Mucosa of rectum (tissue), 2 donors: Measurements from ENCODE around the gene CAMK1G.

Experiments
- H3K27ac ChIP-seq, 2 donors: one replicate each; pipeline ENCODE4 v1.7.0; 2013; ENCODE audit warnings: inconsistent platforms in 2 of 2, low read depth in 2 of 2, low read length in 2 of 2
- H3K27me3 ChIP-seq, 2 donors: one replicate each; pipeline ENCODE4 v1.7.0; 2013; ENCODE audit warnings: low read length in 2 of 2; ENCODE audit not compliant: control insufficient read depth in 2 of 2, insufficient read depth in 2 of 2
- H3K36me3 ChIP-seq, 2 donors: one replicate each; pipeline ENCODE4 v1.7.0; 2013; ENCODE audit warnings: low read length in 2 of 2; ENCODE audit not compliant: control insufficient read depth in 2 of 2, insufficient read depth in 2 of 2
- H3K4me1 ChIP-seq, 2 donors: one replicate each; pipeline ENCODE4 v1.7.0; 2013; ENCODE audit warnings: low read length in 2 of 2, mild to moderate bottlenecking in 1 of 2; ENCODE audit not compliant: control insufficient read depth in 2 of 2, insufficient read depth in 2 of 2
- H3K4me3 ChIP-seq, 2 donors: one replicate each; pipeline ENCODE4 v1.7.0; 2013; ENCODE audit warnings: low read length in 2 of 2
- H3K9ac ChIP-seq, 2 donors: one replicate each; pipeline ENCODE4 v1.7.0; 2013; ENCODE audit warnings: low read length in 2 of 2, low read depth in 1 of 2, mild to moderate bottlenecking in 1 of 2
- H3K9me3 ChIP-seq, 2 donors: one replicate each; pipeline ENCODE4 v1.7.0; 2013; ENCODE audit warnings: low read length in 2 of 2; ENCODE audit not compliant: control insufficient read depth in 2 of 2
- donor health status: healthy.
- donor health status: Normal muscosa, but diverticular disease.

Gene CAMK1G

DNA sequence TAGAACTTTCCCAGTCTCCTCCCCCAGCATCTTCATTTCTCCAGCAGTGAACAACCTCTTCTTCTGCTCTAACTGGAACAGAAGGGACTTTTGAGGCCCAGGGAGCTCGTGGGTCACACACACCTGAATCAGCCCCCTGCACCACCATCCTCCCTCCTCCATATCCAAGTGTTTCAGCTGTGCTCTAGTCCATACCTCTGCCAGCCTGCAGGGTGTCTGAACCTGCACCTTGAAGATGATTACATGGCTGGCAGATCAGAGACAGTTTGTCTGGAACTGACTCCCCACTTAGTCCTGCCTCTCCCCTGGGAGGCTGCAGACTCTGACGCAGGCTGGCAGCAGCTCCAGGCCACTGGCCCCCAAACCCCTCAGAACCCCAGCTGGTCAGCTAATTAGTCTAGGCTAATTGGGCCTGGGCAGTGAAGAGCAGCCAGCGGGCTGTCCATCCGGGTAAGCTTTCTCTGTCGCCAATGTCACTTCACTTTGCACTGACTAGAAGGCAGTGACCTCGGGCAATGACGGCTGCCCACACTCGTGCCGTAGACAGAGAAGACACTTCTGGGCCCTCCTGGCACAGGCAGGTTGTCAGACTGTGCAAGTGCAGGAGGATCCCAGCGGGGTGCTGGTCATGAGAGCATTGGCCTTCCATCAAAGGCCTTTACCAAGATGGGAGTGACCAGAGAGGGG lies 12.2 kb downstream of the CAMK1G start:
- Histone ChIP-seq H3K9ac (no peak overlapping the region), H3K36me3 (no peaks in the 10 kb centered on the region), H3K4me1 (no peaks in the 10 kb centered on the region)

GRCh38 chr1:209597499-209597898 lies 14.0 kb downstream of the CAMK1G start:
- H3K9ac ChIP-seq: no peak overlapping the region
- no peaks in the 10 kb centered on the region for H3K4me1 ChIP-seq
- no peak overlapping the region for H3K27ac ChIP-seq
- H3K36me3 ChIP-seq: no peaks in the 10 kb centered on the region
- H3K9me3 ChIP-seq: no peaks in the 10 kb centered on the region
- no peaks in the 10 kb centered on the region for H3K27me3 ChIP-seq
- no peak overlapping the region for H3K4me3 ChIP-seq

More for the DNA sequence above, 12.2 kb downstream of the CAMK1G start:
- H3K9me3 ChIP-seq: no peaks in the 10 kb centered on the region
- H3K4me3 ChIP-seq: no peak overlapping the region
- no peak overlapping the region for H3K27ac ChIP-seq
- no peaks in the 10 kb centered on the region for H3K27me3 ChIP-seq

DNA sequence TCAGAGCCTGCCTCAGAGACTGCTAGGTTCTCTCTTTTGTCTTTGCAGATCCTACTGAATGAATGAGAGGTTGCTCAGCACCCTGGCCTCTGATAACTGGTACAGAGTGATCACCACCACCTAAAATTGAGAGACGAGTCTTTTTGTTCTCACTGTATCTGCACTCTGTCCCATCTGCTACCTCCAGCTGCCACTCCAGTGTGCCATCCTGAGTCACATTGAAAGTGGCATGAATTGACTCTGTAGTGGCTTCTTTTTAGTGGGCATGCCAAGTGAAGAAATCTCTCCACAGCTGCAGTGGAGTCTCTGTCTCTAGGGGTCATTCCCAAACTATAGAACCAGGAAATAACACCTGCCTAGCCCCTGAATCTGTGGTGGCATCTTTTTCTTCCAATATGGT lies 14.7 kb downstream of the CAMK1G start:
- Histone ChIP-seq H3K9me3 (no peaks in the 10 kb centered on the region), H3K4me1 (no peaks in the 10 kb centered on the region), H3K4me3 (no peak overlapping the region), H3K27me3 (no peaks in the 10 kb centered on the region), H3K9ac (no peak overlapping the region), H3K27ac (no peak overlapping the region), H3K36me3 (no peaks in the 10 kb centered on the region)

- no peaks in the 10 kb centered on the region for H3K4me1 ChIP-seq
- H3K9me3 ChIP-seq: no peaks in the 10 kb centered on the region
- no peak overlapping the region for H3K27ac ChIP-seq
- H3K27me3 ChIP-seq: no peaks in the 10 kb centered on the region
- no peaks in the 10 kb centered on the region for H3K36me3 ChIP-seq
- H3K4me3 ChIP-seq: no peak overlapping the region
- H3K9ac ChIP-seq: no peak overlapping the region
These were observed 17.0 kb downstream of the CAMK1G start for GRCh38 chr1:209600541-209600940.

GRCh38 chr1:209601809-209602657 lies 18.5 kb downstream of the CAMK1G start:
- Histone ChIP-seq H3K4me1 (no peaks in the 10 kb centered on the region), H3K36me3 (no peaks in the 10 kb centered on the region), H3K27me3 (no peaks in the 10 kb centered on the region), H3K9ac (no peak overlapping the region), H3K27ac (no peak overlapping the region), H3K9me3 (no peaks in the 10 kb centered on the region), H3K4me3 (no peak overlapping the region)

GRCh38 chr1:209603877-209604276 lies 20.4 kb downstream of the CAMK1G start:
- Histone ChIP-seq H3K4me3 (no peak overlapping the region), H3K27ac (no peak overlapping the region), H3K9ac (no peak overlapping the region), H3K36me3 (no peaks in the 10 kb centered on the region), H3K4me1 (no peaks in the 10 kb centered on the region), H3K9me3 (no peaks in the 10 kb centered on the region), H3K27me3 (no peaks in the 10 kb centered on the region)

- no peaks in the 10 kb centered on the region for H3K9me3 ChIP-seq
- no peak overlapping the region for H3K9ac ChIP-seq
- no peaks in the 10 kb centered on the region for H3K4me1 ChIP-seq
- H3K4me3 ChIP-seq: no peak overlapping the region
- H3K27me3 ChIP-seq: no peaks in the 10 kb centered on the region
- no peak overlapping the region for H3K27ac ChIP-seq
- no peaks in the 10 kb centered on the region for H3K36me3 ChIP-seq
These were observed 23.7 kb downstream of the CAMK1G start for GRCh38 chr1:209607102-209607794.

- Histone ChIP-seq H3K27me3 (no peaks in the 10 kb centered on the region), H3K9ac (no peak overlapping the region), H3K4me3 (no peak overlapping the region), H3K36me3 (no peaks in the 10 kb centered on the region), H3K4me1 (no peaks in the 10 kb centered on the region), H3K27ac (no peak overlapping the region), H3K9me3 (no peaks in the 10 kb centered on the region)
These were observed 24.3 kb downstream of the CAMK1G start for GRCh38 chr1:209607795-209608178.

GRCh38 chr1:209609041-209609790 lies 25.7 kb downstream of the CAMK1G start:
- no peaks in the 10 kb centered on the region for H3K36me3 ChIP-seq
- H3K4me3 ChIP-seq: no peak overlapping the region
- no peaks in the 10 kb centered on the region for H3K4me1 ChIP-seq
- no peaks in the 10 kb centered on the region for H3K9me3 ChIP-seq
- no peaks in the 10 kb centered on the region for H3K27me3 ChIP-seq
- H3K9ac ChIP-seq: no peak overlapping the region
- no peak overlapping the region for H3K27ac ChIP-seq
